Stimulated activated effector memory CD8-positive, alpha-beta T cell treated with anti-CD3 and anti-CD28 coated beads, Interleukin-12 subunit alpha, Interleukin-12 subunit beta, amount 100 ng/mL, for 72 hours (primary cell): ENCODE results near the gene GCNT3.

Source experiments
- ATAC-seq: fragments of 150-1000 bp; cut with Tn5 transposase; 2 replicates; pipeline ENCODE4 v1.10.0; 2021
- DNase-seq, 2 donors: peaks; one replicate each; pipeline ENCODE4 v3.0.0; 2021 to 2022; ENCODE audit warnings: low spot score in 2 of 2
- H3K27ac Mint-ChIP-seq: one replicate; pipeline ENCODE4 v1.8.0; 2022; ENCODE audit warnings: mild to moderate bottlenecking, mixed read lengths
- H3K36me3 Mint-ChIP-seq: one replicate; pipeline ENCODE4 v1.8.0; 2022; ENCODE audit warnings: mild to moderate bottlenecking, mixed read lengths
- H3K4me1 Mint-ChIP-seq: one replicate; pipeline ENCODE4 v1.8.0; 2022; ENCODE audit warnings: mixed read lengths
- H3K4me3 Mint-ChIP-seq: one replicate; pipeline ENCODE4 v1.8.0; 2022; ENCODE audit warnings: mild to moderate bottlenecking, mixed read lengths
- H3K9me3 Mint-ChIP-seq: one replicate; pipeline ENCODE4 v1.8.0; 2022; ENCODE audit warnings: mixed read lengths

GCNT3 gene, protein sequence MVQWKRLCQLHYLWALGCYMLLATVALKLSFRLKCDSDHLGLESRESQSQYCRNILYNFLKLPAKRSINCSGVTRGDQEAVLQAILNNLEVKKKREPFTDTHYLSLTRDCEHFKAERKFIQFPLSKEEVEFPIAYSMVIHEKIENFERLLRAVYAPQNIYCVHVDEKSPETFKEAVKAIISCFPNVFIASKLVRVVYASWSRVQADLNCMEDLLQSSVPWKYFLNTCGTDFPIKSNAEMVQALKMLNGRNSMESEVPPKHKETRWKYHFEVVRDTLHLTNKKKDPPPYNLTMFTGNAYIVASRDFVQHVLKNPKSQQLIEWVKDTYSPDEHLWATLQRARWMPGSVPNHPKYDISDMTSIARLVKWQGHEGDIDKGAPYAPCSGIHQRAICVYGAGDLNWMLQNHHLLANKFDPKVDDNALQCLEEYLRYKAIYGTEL

DNA sequence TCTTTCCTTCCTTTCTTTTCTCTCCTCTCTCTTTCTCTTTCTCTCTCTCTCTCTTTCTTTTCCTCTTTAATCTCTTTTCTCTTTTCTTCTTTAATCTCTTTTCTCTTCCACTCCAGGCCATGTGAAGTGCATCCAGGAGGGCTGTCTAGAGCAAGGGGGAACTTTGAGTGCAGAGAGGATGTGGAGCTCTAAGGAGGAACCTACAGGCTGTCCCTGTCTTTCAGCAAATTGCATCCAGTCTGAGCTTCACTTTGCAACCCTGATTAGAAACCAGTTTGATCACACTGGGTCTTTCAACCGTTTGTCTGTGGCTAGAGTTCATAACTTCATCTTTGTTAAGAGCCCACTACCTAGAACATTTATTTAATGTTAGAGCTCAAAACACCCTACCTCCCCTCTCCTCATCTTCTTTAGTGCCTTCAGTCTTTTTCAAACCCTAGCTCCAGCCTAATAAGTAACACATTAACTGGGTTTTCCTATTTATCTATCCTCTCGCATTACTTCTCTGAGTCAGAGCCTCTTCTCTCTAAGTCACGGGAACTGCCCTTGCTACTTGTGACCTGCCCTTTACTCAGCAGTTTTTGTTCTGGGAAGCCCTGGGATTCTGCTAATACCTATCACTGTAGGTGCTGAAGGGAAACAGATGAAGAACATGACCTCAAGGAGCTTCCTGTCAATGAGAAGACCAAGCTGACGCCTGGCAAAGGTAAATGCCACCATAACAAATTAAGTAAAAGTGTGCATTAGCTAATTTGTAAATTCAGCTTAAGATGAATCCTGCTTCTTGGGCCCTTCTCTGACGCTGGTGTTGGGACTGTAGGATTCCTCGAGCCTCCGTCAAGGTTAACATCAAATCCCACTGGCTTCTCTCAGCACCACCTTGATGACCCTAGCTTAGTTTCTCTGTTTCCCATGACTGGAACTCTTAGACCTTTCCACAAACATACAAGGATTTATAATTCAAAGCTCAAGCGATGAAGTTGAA is at the start of gene GCNT3:
GCNT3 (plus strand) TSS at position 508 of the 985 bp plus-strand sequence. CDS start 6,456 bp downstream, outside the sequence.
- Mint-ChIP-seq H3K9me3 (peaks cover 3% of the 10 kb centered on the region), H3K27ac (peak within 1 kb of the TSS; percentile 18), H3K4me1 (peaks cover 11% of the 10 kb centered on the region), H3K4me3 (no peak within 1 kb of the TSS), H3K36me3 (no peaks in the 10 kb centered on the region)
- ATAC-seq (no peak), DNase-seq (no peak)

DNA sequence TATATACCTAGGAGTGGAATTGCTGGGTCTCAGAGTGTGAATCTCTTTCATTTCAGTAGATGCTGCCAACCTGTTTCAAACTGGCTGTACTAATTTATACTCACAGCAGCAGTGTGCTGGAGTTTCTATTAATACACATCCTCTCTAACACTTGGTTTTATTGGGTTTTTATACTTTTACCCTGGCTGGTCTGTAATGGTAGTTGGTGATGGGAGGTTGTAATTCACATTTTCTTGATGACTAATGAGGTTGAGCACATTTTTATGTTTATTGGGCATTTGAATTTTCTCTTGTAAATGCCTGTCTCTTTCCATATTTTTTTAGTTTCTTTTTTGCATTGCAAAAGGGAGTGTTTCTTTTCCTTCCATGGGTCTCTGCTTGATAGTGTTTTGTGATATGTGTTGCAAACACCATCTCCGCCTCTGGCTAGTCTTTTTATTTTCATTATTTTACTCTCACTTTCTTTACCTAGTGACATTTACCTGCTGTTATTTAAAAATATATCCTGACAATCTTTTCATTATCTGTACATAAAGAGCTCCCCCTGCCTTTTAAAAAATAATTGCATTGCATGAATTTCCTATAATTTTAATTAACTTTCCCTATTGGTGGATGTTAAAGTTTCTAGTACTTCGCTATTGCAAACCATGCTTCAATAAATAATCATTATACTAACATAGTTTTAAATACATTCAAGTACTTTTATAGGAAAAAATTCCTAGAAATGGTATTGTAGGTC is 49.0 kb upstream of the GCNT3 start:
- no peak for ATAC-seq
- H3K27ac Mint-ChIP-seq = no peak overlapping the region
- H3K36me3 Mint-ChIP-seq = no peaks in the 10 kb centered on the region
- no peaks in the 10 kb centered on the region for H3K9me3 Mint-ChIP-seq
- DNase-seq = no peak
- no peak overlapping the region for H3K4me3 Mint-ChIP-seq
- H3K4me1 Mint-ChIP-seq = no peaks in the 10 kb centered on the region

DNA sequence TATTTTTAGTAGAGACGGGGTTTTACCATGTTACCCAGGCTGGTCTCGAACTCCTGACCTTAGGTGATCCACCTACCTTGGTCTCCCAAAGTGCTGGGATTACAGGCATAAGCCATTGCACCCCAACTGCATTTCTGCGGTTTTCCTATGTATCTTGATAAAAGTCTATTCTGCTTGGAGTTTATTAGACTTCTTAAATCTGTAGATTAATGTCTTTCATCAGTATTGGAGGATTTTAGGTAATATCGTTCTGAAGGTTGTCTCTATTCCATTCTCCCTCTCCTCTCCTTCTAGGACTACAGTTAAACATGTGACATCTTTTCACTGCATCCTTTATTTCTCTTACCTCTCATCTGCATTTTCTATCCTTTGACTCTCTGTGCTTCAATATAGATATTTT is 46.3 kb upstream of the GCNT3 start:
- Mint-ChIP-seq H3K4me3 (no peak overlapping the region), H3K27ac (no peak overlapping the region), H3K4me1 (no peaks in the 10 kb centered on the region), H3K36me3 (no peaks in the 10 kb centered on the region), H3K9me3 (no peaks in the 10 kb centered on the region)
- DNase-seq (no peak), ATAC-seq (no peak)

DNA sequence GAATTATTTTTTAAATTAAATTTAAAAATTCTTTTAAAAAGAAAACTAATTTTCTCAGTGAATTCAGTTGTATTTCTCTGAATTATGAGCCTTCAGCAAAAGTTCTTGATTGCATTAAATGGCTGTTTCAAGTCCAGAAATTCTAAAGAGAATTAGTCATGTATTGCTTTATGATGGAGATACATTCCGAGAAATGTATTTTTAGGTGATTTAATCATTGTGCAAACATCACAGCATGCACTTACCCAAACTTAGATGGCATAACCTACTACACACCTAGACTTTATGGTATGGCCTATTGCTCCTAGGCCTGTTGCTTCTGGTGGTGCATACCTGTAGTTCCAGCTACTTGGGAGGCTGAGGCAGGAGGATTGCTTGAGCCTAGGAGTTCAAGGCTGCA is 44.3 kb upstream of the GCNT3 start:
- no peaks in the 10 kb centered on the region for H3K9me3 Mint-ChIP-seq
- H3K36me3 Mint-ChIP-seq = no peaks in the 10 kb centered on the region
- no peak overlapping the region for H3K4me3 Mint-ChIP-seq
- ATAC-seq = no peak
- no peak for DNase-seq
- no peaks in the 10 kb centered on the region for H3K4me1 Mint-ChIP-seq
- no peak overlapping the region for H3K27ac Mint-ChIP-seq

DNA sequence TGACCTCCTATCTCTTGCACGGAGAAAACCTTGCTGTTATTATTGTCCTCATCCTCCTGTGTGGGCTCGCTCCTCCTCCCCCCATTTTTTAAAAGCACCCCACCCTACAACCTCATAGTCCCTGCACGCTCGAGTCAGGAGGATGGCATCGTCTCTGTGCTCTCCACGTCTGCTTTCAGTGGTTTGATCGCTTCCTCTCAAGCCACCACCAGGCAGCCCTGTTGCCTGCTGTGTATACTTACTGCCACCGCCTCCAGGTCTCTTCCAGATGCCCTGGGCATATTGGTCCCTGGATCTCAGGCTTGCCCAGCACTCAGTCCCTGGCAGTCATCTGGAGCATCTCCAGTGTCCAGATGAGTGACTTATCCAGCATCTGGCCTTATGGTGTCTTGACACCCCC is 42.1 kb upstream of the GCNT3 start:
- DNase-seq (no peak), ATAC-seq (no peak)
- Mint-ChIP-seq H3K27ac (no peak overlapping the region), H3K9me3 (no peaks in the 10 kb centered on the region), H3K4me1 (no peaks in the 10 kb centered on the region), H3K36me3 (no peaks in the 10 kb centered on the region), H3K4me3 (no peak overlapping the region)

DNA sequence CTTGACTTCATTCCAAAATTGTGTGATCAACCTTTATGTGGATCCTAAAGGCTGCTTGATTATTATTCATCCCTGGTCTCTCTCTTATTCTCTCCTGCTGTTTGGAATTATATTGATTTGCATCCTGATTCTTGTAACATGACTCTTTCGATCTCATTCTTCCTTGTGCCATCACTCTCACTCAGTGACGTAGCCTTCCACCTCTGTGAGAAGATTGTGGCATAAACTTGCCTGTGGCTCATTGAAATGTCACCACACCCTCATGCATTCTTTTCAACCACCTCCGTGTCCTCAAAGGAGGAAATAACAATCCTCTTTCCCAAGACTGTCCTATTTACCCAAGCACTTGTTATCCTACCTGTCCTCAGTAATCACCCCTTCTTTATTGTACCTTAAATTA is 41.3 kb upstream of the GCNT3 start:
- ATAC-seq (no peak), DNase-seq (no peak)
- Mint-ChIP-seq H3K4me1 (no peaks in the 10 kb centered on the region), H3K36me3 (no peaks in the 10 kb centered on the region), H3K4me3 (no peak overlapping the region), H3K27ac (no peak overlapping the region), H3K9me3 (no peaks in the 10 kb centered on the region)

DNA sequence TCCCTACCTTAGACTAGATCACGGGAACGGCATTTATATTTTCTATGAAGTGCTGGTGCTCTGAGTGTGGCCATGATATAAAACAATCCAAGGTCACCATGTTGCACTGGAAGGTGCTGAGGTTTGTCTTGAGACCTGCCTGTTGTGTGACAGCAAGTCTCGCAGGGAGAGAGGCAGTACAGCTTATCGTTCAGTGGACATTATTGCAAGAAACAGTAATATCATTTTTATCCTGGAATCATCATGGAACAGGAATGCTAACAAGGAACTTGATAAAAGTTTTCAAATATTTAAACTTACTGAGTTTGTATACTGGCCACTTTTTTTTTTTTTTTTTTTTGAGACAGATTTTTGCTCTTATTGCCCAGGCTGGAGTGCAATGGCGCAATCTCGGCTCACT is 40.0 kb upstream of the GCNT3 start:
- no peak for DNase-seq
- no peak for ATAC-seq
- no peaks in the 10 kb centered on the region for H3K36me3 Mint-ChIP-seq
- H3K9me3 Mint-ChIP-seq = no peaks in the 10 kb centered on the region
- H3K4me1 Mint-ChIP-seq = no peaks in the 10 kb centered on the region
- no peak overlapping the region for H3K27ac Mint-ChIP-seq
- H3K4me3 Mint-ChIP-seq = no peak overlapping the region

DNA sequence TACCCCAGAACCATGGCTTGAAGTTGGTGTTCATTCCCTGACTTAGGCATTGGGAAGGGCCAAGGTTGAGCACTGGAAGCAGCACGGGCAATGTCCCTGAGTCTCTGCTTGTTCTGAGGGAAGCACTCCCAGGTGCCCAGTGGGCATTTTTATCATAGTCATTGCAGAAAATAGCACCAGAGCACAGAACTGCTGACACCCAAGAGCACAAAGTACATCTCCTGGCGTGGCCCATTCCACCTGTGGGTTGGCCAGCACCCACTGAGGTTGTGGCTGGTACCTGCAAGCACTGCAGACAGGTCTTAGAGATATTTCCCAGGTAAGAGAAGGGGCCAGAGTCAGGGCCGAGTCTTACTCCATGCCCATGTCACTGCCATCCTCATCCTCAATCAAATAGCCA is 28.5 kb upstream of the GCNT3 start:
- Mint-ChIP-seq H3K4me3 (no peak overlapping the region), H3K9me3 (no peaks in the 10 kb centered on the region), H3K27ac (no peak overlapping the region), H3K4me1 (no peaks in the 10 kb centered on the region), H3K36me3 (no peaks in the 10 kb centered on the region)
- no peak for DNase-seq
- ATAC-seq = no peak

DNA sequence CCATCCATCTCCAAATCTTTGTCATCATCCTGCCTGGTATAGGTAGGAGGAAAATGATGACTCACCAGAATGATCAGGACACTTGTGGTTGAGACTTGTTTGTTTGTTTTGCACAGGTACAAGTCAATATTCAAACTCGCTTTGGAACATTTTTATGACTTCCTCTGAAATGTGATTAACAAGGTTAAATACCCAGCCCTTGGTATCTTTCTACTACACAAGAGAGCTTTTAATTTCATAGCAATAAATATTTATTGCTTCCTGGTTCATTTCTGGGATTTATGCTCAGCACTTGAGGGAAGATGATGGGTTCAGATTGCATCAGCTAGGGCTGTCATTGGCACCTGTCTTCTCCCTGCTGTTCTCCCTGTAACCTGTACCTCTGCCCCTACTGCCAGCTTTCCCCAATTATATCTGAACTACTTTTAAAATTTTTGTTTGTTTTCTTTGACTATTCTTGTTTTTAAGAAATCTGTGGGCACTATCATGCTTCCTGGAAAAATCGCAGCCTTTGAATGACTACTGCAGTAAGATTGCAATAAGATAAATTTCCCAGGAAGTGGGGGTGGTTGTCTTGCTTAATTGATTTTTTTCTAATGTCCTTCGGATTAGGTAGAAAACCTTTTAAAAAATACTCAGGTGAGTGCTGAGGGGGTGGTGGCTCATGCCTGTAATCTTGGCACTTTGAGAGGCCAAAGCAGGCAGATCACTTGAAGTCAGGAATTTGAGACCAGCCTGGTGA is 24.3 kb upstream of the GCNT3 start:
- ATAC-seq (no peak), DNase-seq (no peak)
- H3K4me3 Mint-ChIP-seq = no peak overlapping the region
- no peaks in the 10 kb centered on the region for H3K9me3 Mint-ChIP-seq
- peaks cover 20% of the 10 kb centered on the region for H3K4me1 Mint-ChIP-seq
- no peak overlapping the region for H3K27ac Mint-ChIP-seq
- no peaks in the 10 kb centered on the region for H3K36me3 Mint-ChIP-seq

DNA sequence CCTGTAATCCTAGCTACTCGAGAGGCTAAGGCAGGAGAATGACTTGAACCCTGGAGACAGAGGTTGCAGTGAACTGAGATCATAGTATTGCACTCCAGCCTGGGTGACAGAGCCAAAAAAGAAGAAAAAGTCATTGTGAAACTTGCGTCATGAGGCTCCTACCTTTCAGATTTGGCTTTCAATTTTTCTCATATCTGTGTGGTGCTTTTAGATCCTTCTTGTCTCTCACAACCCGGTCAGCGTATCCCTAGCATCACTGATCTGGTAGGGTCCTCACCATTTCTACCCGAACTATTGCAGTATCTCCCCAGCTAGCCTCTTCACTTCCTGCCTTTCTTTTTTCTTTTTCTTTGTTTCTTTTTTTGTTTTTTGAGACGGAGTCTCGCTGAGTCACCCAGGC is 21.6 kb upstream of the GCNT3 start:
- H3K4me1 Mint-ChIP-seq = peaks cover 20% of the 10 kb centered on the region

DNA sequence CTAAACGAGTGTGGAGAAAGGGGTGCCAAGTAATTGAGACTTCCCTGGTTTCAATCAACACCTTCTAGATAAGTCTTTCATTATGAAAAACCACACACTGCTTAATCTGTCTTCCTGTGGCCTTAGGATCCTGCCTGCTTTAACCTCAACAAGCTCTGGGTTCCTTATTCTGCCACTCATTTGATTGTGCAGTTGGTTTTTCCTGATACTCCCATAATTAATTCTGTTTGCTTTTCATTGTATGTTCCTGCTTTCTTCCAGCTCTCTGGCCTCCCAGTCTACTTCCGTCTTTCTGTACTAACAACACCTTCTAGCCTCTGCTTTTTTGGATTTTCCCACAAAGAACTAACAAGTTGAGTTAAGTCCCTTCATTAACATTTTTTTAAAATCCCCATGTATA is 20.2 kb upstream of the GCNT3 start:
- Mint-ChIP-seq H3K36me3 (no peaks in the 10 kb centered on the region), H3K4me1 (peaks cover 20% of the 10 kb centered on the region)

More for the DNA sequence above, 21.6 kb upstream of the GCNT3 start:
- ATAC-seq (peak; percentile 90), DNase-seq (peak in 1 of 2 donors; percentile 56)
- Mint-ChIP-seq H3K4me3 (peak overlapping the region; percentile 45), H3K9me3 (no peaks in the 10 kb centered on the region), H3K36me3 (no peaks in the 10 kb centered on the region), H3K27ac (peak overlapping the region; percentile 40)

DNA sequence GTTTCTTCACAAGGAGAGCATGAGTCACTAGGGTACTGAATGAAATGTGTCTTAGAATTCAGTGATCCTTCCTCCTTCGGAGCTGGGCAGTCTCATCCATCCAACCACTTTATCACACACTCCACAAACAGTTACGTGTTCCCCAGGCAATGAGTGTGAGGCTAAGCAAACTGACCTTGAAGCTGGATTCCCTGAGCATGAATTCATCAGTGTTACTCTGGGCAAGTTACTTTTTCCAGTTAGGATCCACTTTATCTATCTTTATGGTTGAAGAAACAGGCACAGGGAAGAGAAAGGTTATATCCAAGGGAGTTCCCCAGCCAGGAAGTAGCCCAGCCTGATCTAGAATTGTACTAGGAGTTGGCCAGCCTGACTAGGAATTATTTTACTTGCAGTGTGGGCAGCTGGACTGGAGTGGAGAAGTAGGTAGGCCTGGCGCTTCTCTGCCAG is 17.1 kb upstream of the GCNT3 start:
- H3K4me3 Mint-ChIP-seq = no peak overlapping the region
- H3K4me1 Mint-ChIP-seq = peaks cover 20% of the 10 kb centered on the region
- no peak for ATAC-seq
- no peaks in the 10 kb centered on the region for H3K36me3 Mint-ChIP-seq
- H3K9me3 Mint-ChIP-seq = no peaks in the 10 kb centered on the region
- H3K27ac Mint-ChIP-seq = no peak overlapping the region
- DNase-seq = no peak

More for the DNA sequence above, 20.2 kb upstream of the GCNT3 start:
- ATAC-seq (no peak), DNase-seq (no peak)
- Mint-ChIP-seq H3K4me3 (no peak overlapping the region), H3K9me3 (no peaks in the 10 kb centered on the region), H3K27ac (no peak overlapping the region)

DNA sequence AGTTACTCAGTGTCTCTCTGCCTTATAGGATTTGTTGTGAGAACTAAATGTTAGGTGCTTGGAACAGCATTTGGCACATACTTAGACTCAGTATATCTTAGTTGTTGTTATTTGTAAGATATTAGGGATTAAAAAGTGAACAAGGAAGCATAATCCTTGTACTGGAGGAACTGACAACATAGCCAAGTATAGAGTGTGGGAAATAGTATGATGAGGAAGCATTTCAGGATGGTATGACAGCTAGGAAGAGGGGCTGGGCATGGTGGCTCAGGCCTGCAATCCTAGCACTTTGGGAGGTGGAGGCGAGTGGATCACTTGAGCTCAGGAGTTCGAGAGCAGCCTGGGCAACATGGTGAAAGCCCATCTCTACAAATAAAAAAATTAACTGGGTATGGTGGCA is 16.6 kb upstream of the GCNT3 start:
- Mint-ChIP-seq H3K4me1 (peaks cover 15% of the 10 kb centered on the region), H3K36me3 (no peaks in the 10 kb centered on the region), H3K4me3 (no peak overlapping the region), H3K27ac (no peak overlapping the region), H3K9me3 (no peaks in the 10 kb centered on the region)
- DNase-seq = no peak
- no peak for ATAC-seq

DNA sequence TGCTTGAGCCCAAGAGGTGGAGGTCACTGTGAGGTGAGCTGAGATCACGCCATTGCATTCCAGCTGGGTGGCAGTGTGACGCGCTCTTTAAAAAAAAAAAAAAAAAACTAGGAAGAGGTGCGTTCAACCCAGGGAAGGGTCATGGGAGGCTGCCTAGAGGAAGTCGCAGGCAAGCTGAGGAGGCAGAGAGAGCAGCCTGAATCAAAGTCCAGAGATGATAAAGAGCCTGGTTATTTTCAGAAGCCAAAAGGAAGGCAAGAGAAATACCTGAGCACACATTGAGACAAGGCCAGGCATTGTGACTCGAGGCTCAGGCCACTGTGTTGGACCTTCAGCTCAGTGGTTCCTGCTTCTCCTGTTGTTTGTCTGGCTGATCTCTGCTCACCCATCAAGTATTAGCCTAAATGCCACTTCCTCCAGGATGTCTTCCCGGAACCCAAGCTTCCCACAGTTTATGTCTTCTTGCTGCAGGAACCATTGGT is 16.1 kb upstream of the GCNT3 start:
- ATAC-seq (no peak), DNase-seq (no peak)
- peaks cover 10% of the 10 kb centered on the region for H3K4me1 Mint-ChIP-seq
- no peaks in the 10 kb centered on the region for H3K36me3 Mint-ChIP-seq
- no peaks in the 10 kb centered on the region for H3K9me3 Mint-ChIP-seq
- no peak overlapping the region for H3K27ac Mint-ChIP-seq
- H3K4me3 Mint-ChIP-seq = no peak overlapping the region
